ENCODE measurements around the gene ZNF688. TPM values are rescaled to one million over a fixed set of nuclear protein-coding genes. Genes with fewer than 3 reads are reported as not detected.

Gene ZNF688
- total and polyA plus RNA-seq, 9 of the 15 experiments (the other 6 are each of a cell fraction or from before 2014, with no cell fraction given): 0.48 to 12.9 (median 4.5) TPM

DNA sequence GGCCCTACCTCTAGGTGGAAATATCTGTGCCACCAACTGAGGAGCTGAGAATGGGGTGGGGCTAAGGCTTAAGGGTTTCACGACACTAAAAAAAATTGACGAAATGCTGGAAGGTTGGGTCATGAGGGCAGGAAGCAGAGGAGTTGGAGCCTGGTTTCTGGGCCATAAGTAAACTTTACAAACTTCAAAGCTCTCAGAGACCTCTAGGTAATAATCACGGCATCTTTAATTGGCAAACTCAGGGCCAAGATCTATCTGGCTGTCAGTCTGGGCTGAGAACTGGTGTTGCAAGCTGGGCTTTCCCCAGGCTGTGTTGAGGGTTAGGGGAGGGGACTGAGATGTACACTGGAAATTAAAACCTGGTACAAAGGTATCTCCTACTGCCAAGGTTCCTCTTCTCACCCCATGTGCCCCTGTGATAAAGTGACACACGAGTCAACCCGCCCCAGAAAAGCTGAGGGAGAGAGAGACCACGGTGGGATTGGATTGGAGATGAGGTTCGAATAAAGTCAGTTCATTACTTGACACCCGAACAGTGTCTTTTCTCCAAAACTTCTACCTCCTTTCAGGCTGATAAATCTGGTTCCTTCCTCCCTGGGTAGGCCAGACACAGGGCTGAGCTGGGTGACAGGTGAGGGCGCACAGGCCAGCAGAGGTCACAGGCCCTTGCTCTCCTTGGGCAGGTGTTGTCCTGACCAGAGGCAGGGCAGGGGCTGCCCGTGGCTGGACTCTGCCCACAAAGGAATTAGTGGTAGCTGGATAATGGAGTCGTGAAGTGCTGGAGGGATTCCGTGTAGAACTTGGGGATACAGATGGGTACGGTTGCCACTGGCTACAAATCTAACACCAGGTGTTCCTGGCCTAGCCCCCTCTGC is 41.1 kb downstream of the ZNF688 start:
- CTCF ChIA-PET (ENCODE audit: low intra/inter-chr PET ratio): no interaction called here
- ATAC-seq: no peak
- no TSS peak for BruUV-seq (replicated peaks)

More for the DNA sequence above, 41.1 kb downstream of the ZNF688 start:
- POLR2A ChIA-PET: interaction anchor here (0.5 to 1.1 kb wide), 4 partner anchors 22 to 148 kb away, joined by 3 to 4 read pairs (median 4); partner anchors contain the start of gene SEPTIN1
- Histone ChIP-seq H3K79me2 (ENCODE audit: control insufficient read depth, insufficient read depth, low read length) (peaks cover 29% of the 10 kb centered on the region), H3K27me3 (ENCODE audit: control insufficient read depth in 2 of 2, insufficient read depth in 2 of 2, low read length in 2 of 2) (no peaks in the 10 kb centered on the region), H3K36me3 (ENCODE audit: control insufficient read depth, insufficient read depth, low read length) (peaks cover 5% of the 10 kb centered on the region; the same call in 2 of the 3 replicates), H3K9ac (ENCODE audit: insufficient read depth in 1 of 2, low read depth in 2 of 2, low read length in 2 of 2) (peak overlapping the region in 1 of 2 experiments; percentile 72; a peak in 1 of 4 replicates), H3K4me3 (no peak overlapping the region), H4K20me1 (replicated peaks; ENCODE audit: control insufficient read depth, insufficient read depth, low read length) (no peaks in the 10 kb centered on the region), H3K4me1 (replicated peaks in 1 of 2; ENCODE audit: control insufficient read depth in 2 of 2, insufficient read depth in 2 of 2, low read length in 2 of 2) (peaks cover 27 to 72% of the 10 kb centered on the region in 2 experiments; a peak in 4 of 5 replicates), H2AFZ (ENCODE audit: low read depth, low read length) (no peak overlapping the region), H3K9me1 (ENCODE audit: control insufficient read depth, insufficient read depth, low read length) (no peaks in the 10 kb centered on the region), H3K9me3 (replicated peaks; ENCODE audit: control insufficient read depth, insufficient read depth, low read depth, low read length) (no peaks in the 10 kb centered on the region), H3K27ac (ENCODE audit: extremely low read depth, low read depth, low read length) (no peak overlapping the region), H3K4me2 (ENCODE audit: insufficient read depth, low read length) (no peak overlapping the region)
- intact Hi-C loops (cut with micrococcal nuclease): loop anchor here (10.0 kb wide), 1 partner anchor 164 kb away; the partner anchor contains the start of gene SRCAP
- WGBS (ENCODE audit: insufficient coverage, low coverage, missing lambda C conversion rate): 56% methylated on average over 13 of the region's 13 CpGs
- in situ Hi-C loops (cut with MboI): no loop called here
- DNase-seq (ENCODE audit: extremely low read depth in 1 of 4, low spot score in 3 of 4) (no peak), FAIRE-seq (no peak)
- TF ChIP-seq, protein P1, sequence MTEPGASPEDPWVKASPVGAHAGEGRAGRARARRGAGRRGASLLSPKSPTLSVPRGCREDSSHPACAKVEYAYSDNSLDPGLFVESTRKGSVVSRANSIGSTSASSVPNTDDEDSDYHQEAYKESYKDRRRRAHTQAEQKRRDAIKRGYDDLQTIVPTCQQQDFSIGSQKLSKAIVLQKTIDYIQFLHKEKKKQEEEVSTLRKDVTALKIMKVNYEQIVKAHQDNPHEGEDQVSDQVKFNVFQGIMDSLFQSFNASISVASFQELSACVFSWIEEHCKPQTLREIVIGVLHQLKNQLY (CRISPR knock-in tag; conservative IDR thresholded peaks at IDR 0.05): no peak
